SU-DHL-6 (cell line): ENCODE results near the gene ALDH9A1.
A peak's percentile ranks its signal among the peaks of the same experiment; 100 is the strongest.

Experiments
- H2AFZ ChIP-seq: fragments of 200-600 bp; sonication (generic); 2 replicates; pipeline ENCODE4 v1.6.1; 2014; ENCODE audit warnings: low read depth, mild to moderate bottlenecking, moderate library complexity, mixed read lengths, antibody characterized with exemption, low read length; ENCODE audit not compliant: severe bottlenecking
- H3F3A ChIP-seq: fragments of 200-600 bp; shearing (Covaris generic); 2 replicates; pipeline ENCODE4 v1.6.0; 2016; ENCODE audit warnings: antibody characterized with exemption, mild to moderate bottlenecking; ENCODE audit not compliant: insufficient read depth
- H3K27ac ChIP-seq: fragments of 200-600 bp; sonication (generic); 2 replicates; pipeline ENCODE4 v1.5.1; 2016; ENCODE audit warnings: low read depth, mild to moderate bottlenecking, low read length, moderate library complexity, mixed read lengths
- H3K27me3 ChIP-seq: fragments of 200-600 bp; sonication (generic), shearing (Covaris generic); 2 replicates; pipeline ENCODE4 v1.6.0; 2014; ENCODE audit warnings: mild to moderate bottlenecking, low read length
- H3K36me3 ChIP-seq: fragments of 200-600 bp; sonication (generic); 2 replicates; pipeline ENCODE4 v1.6.1; 2014; ENCODE audit warnings: mild to moderate bottlenecking, low read length, mixed read lengths
- H3K4me2 ChIP-seq: fragments of 300-600, 200-600 bp; shearing (Covaris generic), sonication (generic); 2 replicates; pipeline ENCODE4 v1.6.0; 2014; ENCODE audit warnings: low read length, low read depth, mild to moderate bottlenecking; ENCODE audit not compliant: poor library complexity, severe bottlenecking
- H3K4me3 ChIP-seq: fragments of 200-600 bp; sonication (generic); 2 replicates; pipeline ENCODE4 v1.5.1; 2014; ENCODE audit warnings: antibody characterized with exemption, low read length, mild to moderate bottlenecking, mixed read lengths; ENCODE audit not compliant: insufficient read depth, poor library complexity, severe bottlenecking
- H3K79me2 ChIP-seq: fragments of 200-600 bp; sonication (generic); 2 replicates; pipeline ENCODE4 v1.6.1; 2014; ENCODE audit warnings: mild to moderate bottlenecking, low read length, moderate library complexity; ENCODE audit not compliant: insufficient read depth
- H3K9ac ChIP-seq: fragments of 200-600 bp; sonication (generic); 2 replicates; pipeline ENCODE4 v1.7.0; 2014; ENCODE audit warnings: mild to moderate bottlenecking, low read length
- H3K9me2 ChIP-seq: fragments of 200-600 bp; sonication (generic); replicated peaks from 2 replicates; pipeline ENCODE4 v1.6.1; 2014; ENCODE audit warnings: low read length; ENCODE audit not compliant: insufficient read depth
- H3K9me3 ChIP-seq: fragments of 200-600 bp; sonication (generic); 2 replicates; pipeline ENCODE4 v1.6.1; 2014; ENCODE audit warnings: low read length, mixed read lengths; ENCODE audit not compliant: insufficient read depth
- H4K20me1 ChIP-seq: fragments of 200-600 bp; sonication (generic); 2 replicates; pipeline ENCODE4 v1.6.1; 2014; ENCODE audit warnings: low read depth, mild to moderate bottlenecking, antibody characterized with exemption, low read length, moderate library complexity, mixed read lengths
- EZH2phosphoT487 ChIP-seq: fragments of 200-600 bp; sonication (generic), shearing (Covaris generic); conservative IDR thresholded peaks from 2 replicates; pipeline ENCODE4 v1.6.1; 2018; ENCODE audit warnings: mild to moderate bottlenecking, antibody characterized with exemption, low read length, moderate library complexity, mixed read lengths
- TF ChIP-seq, protein P1 (sequence below): fragments of 200-600 bp; sonication (generic); IDR thresholded peaks from one replicate; pipeline ENCODE4 v1.5.1; 2017; ENCODE audit warnings: antibody characterized with exemption, mild to moderate bottlenecking, low read length, moderate library complexity; ENCODE audit not compliant: insufficient read depth, poor library complexity, severe bottlenecking

Gene ALDH9A1

GRCh38 chr1:165632491-165632890, 65.9 kb downstream of the ALDH9A1 start:
- H3K27ac ChIP-seq: no peak overlapping the region
- H3K36me3 ChIP-seq: no peaks in the 10 kb centered on the region
- no peaks in the 10 kb centered on the region for H3K27me3 ChIP-seq
- H3F3A ChIP-seq: peaks cover 11% of the 10 kb centered on the region; the same call in 1 of the 2 replicates
- H3K4me3 ChIP-seq: no peak overlapping the region
- no peaks in the 10 kb centered on the region for H4K20me1 ChIP-seq
- no peaks in the 10 kb centered on the region for H3K9me2 ChIP-seq
- no peak overlapping the region for H3K4me2 ChIP-seq
- no peak overlapping the region for H2AFZ ChIP-seq
- H3K9me3 ChIP-seq: no peaks in the 10 kb centered on the region
- no peak overlapping the region for H3K9ac ChIP-seq
- no peaks in the 10 kb centered on the region for H3K79me2 ChIP-seq
- TF ChIP-seq, protein P1, sequence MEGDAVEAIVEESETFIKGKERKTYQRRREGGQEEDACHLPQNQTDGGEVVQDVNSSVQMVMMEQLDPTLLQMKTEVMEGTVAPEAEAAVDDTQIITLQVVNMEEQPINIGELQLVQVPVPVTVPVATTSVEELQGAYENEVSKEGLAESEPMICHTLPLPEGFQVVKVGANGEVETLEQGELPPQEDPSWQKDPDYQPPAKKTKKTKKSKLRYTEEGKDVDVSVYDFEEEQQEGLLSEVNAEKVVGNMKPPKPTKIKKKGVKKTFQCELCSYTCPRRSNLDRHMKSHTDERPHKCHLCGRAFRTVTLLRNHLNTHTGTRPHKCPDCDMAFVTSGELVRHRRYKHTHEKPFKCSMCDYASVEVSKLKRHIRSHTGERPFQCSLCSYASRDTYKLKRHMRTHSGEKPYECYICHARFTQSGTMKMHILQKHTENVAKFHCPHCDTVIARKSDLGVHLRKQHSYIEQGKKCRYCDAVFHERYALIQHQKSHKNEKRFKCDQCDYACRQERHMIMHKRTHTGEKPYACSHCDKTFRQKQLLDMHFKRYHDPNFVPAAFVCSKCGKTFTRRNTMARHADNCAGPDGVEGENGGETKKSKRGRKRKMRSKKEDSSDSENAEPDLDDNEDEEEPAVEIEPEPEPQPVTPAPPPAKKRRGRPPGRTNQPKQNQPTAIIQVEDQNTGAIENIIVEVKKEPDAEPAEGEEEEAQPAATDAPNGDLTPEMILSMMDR: no peak
- no peak for TF ChIP-seq EZH2phosphoT487

GRCh38 chr1:165632152-165632469, 66.3 kb downstream of the ALDH9A1 start:
- Histone ChIP-seq H3F3A (peaks cover 11% of the 10 kb centered on the region; the same call in 1 of the 2 replicates), H3K36me3 (no peaks in the 10 kb centered on the region), H3K9me3 (no peaks in the 10 kb centered on the region), H4K20me1 (no peaks in the 10 kb centered on the region), H3K4me3 (no peak overlapping the region), H3K27me3 (no peaks in the 10 kb centered on the region), H3K9ac (peak overlapping the region; percentile 69; the same call in 1 of the 2 replicates), H3K9me2 (no peaks in the 10 kb centered on the region), H3K4me2 (peak overlapping the region; percentile 65), H3K79me2 (no peaks in the 10 kb centered on the region), H2AFZ (no peak overlapping the region), H3K27ac (no peak overlapping the region)
- TF ChIP-seq EZH2phosphoT487: no peak
- TF ChIP-seq, protein P1: no peak

- no peak overlapping the region for H3K27ac ChIP-seq
Observed at GRCh38 chr1:165631342-165632151, 66.8 kb downstream of the ALDH9A1 start.

More at GRCh38 chr1:165631342-165632151, 66.8 kb downstream of the ALDH9A1 start:
- no peaks in the 10 kb centered on the region for H3K79me2 ChIP-seq
- peak overlapping the region; percentile 58 for H2AFZ ChIP-seq
- H3K4me2 ChIP-seq: peak overlapping the region; percentile 65
- H3K9ac ChIP-seq: peak overlapping the region; percentile 69
- H3F3A ChIP-seq: peaks cover 11% of the 10 kb centered on the region; the same call in 1 of the 2 replicates
- H3K9me2 ChIP-seq: no peaks in the 10 kb centered on the region
- H3K4me3 ChIP-seq: peak overlapping the region; percentile 68
- TF ChIP-seq, protein P1: no peak
- H4K20me1 ChIP-seq: no peaks in the 10 kb centered on the region
- no peaks in the 10 kb centered on the region for H3K36me3 ChIP-seq
- no peaks in the 10 kb centered on the region for H3K9me3 ChIP-seq
- H3K27me3 ChIP-seq: no peaks in the 10 kb centered on the region
